Measurements from ENCODE around the gene AKAP13. TPM values are rescaled to one million over a fixed set of nuclear protein-coding genes. Genes with fewer than 3 reads are reported as not detected.

Gene AKAP13
- total RNA-seq, 4 donors from 2014 or later: 128 to 460 (median 243) TPM

DNA sequence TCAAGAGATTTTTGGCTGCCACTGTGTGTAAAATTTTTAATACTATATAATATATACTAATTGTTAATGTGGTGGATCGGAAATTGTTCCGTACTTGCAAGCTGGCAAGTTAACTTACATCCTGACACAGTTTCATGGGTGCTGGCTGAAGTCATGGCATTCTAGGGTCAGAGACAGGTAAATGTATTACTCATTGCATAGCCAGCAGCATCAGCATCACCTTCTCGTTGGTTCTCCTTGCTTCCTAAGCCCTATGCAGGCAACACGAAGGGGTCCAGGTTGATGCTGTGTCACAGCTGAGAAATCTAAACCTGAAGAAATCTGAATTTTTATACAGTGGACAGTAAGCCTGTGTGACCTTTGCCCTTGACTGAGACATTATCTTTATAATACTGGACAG is 251.6 kb downstream of the AKAP13 start:
- intact Hi-C loops (cut with DNase I; ENCODE audit: low total_unique reads): no loop called here
- Histone ChIP-seq H3K4me3 (no peak overlapping the region), H3K27ac (peak overlapping the region in 1 of 2 donors; percentile 62), H3K27me3 (no peaks in the 10 kb centered on the region), H3K36me3 (no peaks in the 10 kb centered on the region), H3K9me3 (no peaks in the 10 kb centered on the region), H3K4me1 (peaks cover 3 to 6% of the 10 kb centered on the region in 2 donors)
- no peak for DNase-seq
- TF ChIP-seq POLR2A (IDR thresholded peaks at IDR 0.05): no peak
- TF ChIP-seq, protein P1, sequence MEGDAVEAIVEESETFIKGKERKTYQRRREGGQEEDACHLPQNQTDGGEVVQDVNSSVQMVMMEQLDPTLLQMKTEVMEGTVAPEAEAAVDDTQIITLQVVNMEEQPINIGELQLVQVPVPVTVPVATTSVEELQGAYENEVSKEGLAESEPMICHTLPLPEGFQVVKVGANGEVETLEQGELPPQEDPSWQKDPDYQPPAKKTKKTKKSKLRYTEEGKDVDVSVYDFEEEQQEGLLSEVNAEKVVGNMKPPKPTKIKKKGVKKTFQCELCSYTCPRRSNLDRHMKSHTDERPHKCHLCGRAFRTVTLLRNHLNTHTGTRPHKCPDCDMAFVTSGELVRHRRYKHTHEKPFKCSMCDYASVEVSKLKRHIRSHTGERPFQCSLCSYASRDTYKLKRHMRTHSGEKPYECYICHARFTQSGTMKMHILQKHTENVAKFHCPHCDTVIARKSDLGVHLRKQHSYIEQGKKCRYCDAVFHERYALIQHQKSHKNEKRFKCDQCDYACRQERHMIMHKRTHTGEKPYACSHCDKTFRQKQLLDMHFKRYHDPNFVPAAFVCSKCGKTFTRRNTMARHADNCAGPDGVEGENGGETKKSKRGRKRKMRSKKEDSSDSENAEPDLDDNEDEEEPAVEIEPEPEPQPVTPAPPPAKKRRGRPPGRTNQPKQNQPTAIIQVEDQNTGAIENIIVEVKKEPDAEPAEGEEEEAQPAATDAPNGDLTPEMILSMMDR (IDR thresholded peaks at IDR 0.05): no peak

DNA sequence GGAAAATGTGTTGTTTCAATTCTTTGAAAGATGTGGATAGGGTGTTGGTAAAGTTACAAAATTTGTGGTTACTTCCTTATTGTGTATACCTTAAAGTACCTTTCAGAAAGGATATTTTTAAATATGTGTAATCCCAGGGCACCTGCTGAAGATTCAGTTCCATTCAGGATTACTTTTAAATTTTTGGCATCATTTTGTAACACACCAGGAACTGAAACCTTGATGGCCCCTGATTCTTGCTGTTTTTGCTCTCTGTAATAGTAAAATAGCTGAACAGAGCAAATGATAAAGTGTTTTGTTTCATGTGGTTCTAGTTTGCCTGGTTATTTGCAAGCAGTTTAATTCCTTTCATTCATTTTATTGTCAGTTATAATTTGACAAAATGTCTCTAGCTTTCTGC is 253.5 kb downstream of the AKAP13 start:
- intact Hi-C loops (cut with DNase I; ENCODE audit: low total_unique reads): no loop called here
- Histone ChIP-seq H3K9me3 (no peaks in the 10 kb centered on the region), H3K36me3 (no peaks in the 10 kb centered on the region), H3K4me3 (no peak overlapping the region), H3K4me1 (peaks cover 0 to 6% of the 10 kb centered on the region in 2 donors), H3K27ac (peak overlapping the region in 1 of 2 donors; percentile 34), H3K27me3 (no peaks in the 10 kb centered on the region)
- DNase-seq: no peak
- no peak for TF ChIP-seq POLR2A (IDR thresholded peaks at IDR 0.05)
- TF ChIP-seq, protein P1 (IDR thresholded peaks at IDR 0.05): no peak

GRCh38 chr15:85636351-85636750 is 255.9 kb downstream of the AKAP13 start:
- H3K4me3 ChIP-seq: no peak overlapping the region
- TF ChIP-seq, protein P1 (IDR thresholded peaks at IDR 0.05): no peak
- TF ChIP-seq POLR2A (IDR thresholded peaks at IDR 0.05): no peak
- peak overlapping the region; percentile 15 to 38 for H3K27ac ChIP-seq
- no peaks in the 10 kb centered on the region for H3K36me3 ChIP-seq
- H3K9me3 ChIP-seq: no peaks in the 10 kb centered on the region
- peaks cover 0 to 17% of the 10 kb centered on the region in 2 donors for H3K4me1 ChIP-seq
- intact Hi-C loops (cut with DNase I; ENCODE audit: low total_unique reads): no loop called here
- DNase-seq: no peak
- no peaks in the 10 kb centered on the region for H3K27me3 ChIP-seq

DNA sequence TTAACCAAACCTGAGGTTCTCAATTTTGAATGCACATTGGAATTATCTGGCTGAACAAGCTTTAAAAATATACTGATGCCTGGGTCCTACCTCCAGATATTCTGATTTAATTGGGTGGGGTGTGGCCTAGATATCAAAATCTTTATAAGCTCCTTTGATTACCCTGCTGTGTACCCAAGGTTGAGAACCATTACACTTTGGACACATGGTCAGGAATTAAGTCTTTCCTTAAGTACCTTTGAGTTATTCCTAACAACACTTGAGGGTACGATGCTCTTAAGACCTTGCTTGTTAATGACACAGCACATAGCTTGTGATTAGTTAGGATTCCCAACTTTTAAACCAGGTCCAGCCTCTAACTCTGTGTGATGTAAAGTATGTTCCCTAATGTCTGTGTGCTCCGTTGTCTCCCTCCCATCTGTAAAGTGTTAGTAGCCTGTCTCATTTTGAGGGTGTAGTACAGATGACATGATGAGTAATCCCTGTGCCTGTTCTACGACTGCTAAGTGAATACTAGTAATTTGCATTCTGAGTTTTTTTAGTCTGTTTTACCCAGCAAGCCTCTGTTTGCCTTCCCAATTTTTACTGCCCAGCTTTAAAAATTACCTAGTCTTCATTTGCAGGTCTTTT is 259.5 kb downstream of the AKAP13 start:
- H3K9me3 ChIP-seq: no peaks in the 10 kb centered on the region
- H3K27ac ChIP-seq: peak overlapping the region; percentile 86 to 97
- intact Hi-C loops (cut with DNase I; ENCODE audit: low total_unique reads): no loop called here
- TF ChIP-seq, protein P1 (IDR thresholded peaks at IDR 0.05): no peak
- TF ChIP-seq POLR2A (IDR thresholded peaks at IDR 0.05): no peak
- DNase-seq: no peak
- H3K4me1 ChIP-seq: peaks cover 0 to 28% of the 10 kb centered on the region in 2 donors
- H3K4me3 ChIP-seq: no peak overlapping the region
- no peaks in the 10 kb centered on the region for H3K36me3 ChIP-seq
- H3K27me3 ChIP-seq: no peaks in the 10 kb centered on the region

DNA sequence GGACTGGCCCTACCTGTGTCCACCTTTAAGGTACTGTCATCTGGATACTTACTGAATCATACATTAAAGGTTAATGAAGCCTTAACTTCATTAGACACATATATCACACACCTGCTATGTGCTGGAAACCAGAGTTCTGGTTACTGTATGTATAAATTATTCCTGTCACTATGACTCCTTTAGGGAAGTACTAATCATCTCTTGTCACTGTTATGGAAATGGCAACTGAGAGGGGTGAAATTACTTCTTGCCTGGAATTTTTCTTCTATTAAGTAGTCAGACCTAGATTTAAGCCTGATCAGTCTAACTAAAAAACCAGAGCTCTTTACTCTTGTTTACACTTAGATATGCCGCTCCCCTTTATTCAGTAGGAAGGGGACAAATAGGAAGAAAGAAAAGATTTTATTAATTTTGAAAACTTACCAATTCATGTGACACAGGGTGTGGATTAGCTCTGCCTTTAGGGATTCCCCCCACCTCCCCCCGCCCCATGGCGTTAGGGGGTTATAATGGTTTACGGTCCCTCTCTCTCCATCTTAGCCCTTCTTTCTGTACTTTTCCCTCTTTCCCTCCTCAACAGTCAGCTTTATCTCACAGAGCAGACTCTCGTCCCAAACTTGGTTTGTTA is 261.8 kb downstream of the AKAP13 start:
- no peaks in the 10 kb centered on the region for H3K9me3 ChIP-seq
- H3K27me3 ChIP-seq: no peaks in the 10 kb centered on the region
- DNase-seq: peak; percentile 40 to 43
- H3K4me3 ChIP-seq: no peak overlapping the region
- H3K36me3 ChIP-seq: no peaks in the 10 kb centered on the region
- H3K4me1 ChIP-seq: peaks cover 0 to 28% of the 10 kb centered on the region in 2 donors
- TF ChIP-seq, protein P1 (IDR thresholded peaks at IDR 0.05): no peak
- intact Hi-C loops (cut with DNase I; ENCODE audit: low total_unique reads): no loop called here
- peak overlapping the region; percentile 86 to 97 for H3K27ac ChIP-seq

Measured in uterus (tissue), 4 donors.